Measurements from ENCODE around the gene FBXL16. TPM values are rescaled to one million over a fixed set of nuclear protein-coding genes. Genes with fewer than 3 reads are reported as not detected.

FBXL16 gene
- total RNA-seq, 2 donors from 2014 or later, result 1.3 to 1.7 TPM

DNA sequence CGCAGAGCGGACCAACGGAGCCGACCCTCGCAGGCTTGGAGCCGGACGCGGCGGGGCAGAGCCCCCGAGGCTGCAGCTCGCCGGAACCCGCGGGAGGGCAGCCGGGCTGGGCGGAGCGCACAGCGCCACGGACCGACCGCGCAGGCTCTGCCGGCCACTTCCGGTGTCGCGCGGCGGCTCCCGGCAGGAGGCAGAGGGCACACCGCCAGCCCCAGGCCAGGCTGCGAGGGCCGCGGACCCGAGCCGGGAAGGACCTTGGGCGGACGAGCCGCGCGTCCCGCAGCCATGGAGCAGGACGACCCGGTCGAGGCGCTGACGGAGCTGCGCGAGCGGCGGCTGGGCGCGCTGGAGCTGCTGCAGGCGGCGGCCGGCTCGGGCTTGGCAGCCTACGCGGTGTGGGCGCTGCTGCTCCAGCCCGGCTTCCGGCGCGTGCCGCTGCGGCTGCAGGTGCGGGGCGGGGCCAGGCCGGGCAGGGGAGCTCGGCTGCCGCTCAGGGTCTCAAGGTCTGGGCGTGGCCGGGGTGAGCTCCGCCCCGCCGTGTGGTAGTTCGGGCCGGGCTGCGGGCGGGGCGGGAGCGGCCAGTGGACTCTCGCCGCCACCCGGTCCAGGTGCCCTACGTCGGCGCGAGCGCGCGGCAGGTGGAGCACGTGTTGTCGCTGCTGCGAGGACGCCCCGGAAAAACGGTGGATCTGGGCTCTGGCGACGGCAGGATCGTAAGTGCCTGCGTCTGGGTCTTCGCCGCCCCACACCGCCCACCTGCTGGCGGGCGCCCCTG, 15.6 kb upstream of the FBXL16 start, which contains the start of gene ANTKMT:
Gene ANTKMT, plus strand, starts transcription at position 157 of the 775 bp plus-strand sequence. Its CDS starts 129 bp downstream, at position 286.
- Histone ChIP-seq H3K27ac (peak within 1 kb of the TSS; percentile 91 to 92), H3K27me3 (no peaks in the 10 kb centered on the region), H3K36me3 (no peaks in the 10 kb centered on the region), H3K4me1 (peaks cover 0 to 44% of the 10 kb centered on the region in 2 donors), H3K4me3 (peak within 1 kb of the TSS; percentile 65 to 83), H3K9me3 (no peaks in the 10 kb centered on the region)
- TF ChIP-seq CTCF (IDR thresholded peaks at IDR 0.05), result peak in 1 of 2 donors; percentile 19
- DNase-seq (ENCODE audit: low spot score), result no peak

DNA sequence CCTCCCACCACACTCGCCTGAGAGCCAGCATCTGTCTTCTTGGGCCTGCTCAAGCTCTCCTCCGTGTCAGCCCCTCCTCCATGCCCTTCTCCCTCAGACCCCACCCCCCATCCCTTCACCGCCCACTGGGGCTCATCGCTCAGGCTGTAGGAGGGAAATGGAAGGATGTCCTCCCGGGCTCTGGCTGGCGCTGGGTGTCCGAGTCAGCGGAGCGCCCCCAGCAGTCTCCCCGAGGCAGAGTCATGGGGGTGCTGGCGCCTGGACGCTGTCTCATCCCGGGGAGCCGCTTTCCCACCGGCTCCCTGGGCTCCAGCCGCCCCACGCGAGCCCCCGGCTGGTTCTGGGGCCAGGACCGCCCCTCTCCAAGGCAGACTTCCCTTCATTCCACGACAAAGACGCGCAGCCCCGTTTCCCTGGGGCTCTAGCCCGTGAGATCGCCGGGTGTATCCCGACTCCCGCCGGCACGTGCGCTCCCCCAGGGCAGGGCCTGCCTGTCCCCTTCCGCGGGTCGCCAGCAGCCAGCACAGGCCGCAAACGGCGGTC, 14.9 kb upstream of the FBXL16 start:
- peak in 1 of 2 donors; percentile 27 for TF ChIP-seq CTCF (IDR thresholded peaks at IDR 0.05)
- DNase-seq (ENCODE audit: low spot score), result no peak
- peaks cover 0 to 49% of the 10 kb centered on the region in 2 donors for H3K4me1 ChIP-seq
- no peaks in the 10 kb centered on the region for H3K36me3 ChIP-seq
- no peaks in the 10 kb centered on the region for H3K27me3 ChIP-seq
- H3K27ac ChIP-seq, result peak overlapping the region; percentile 91 to 92
- H3K4me3 ChIP-seq, result peak overlapping the region; percentile 65 to 83
- H3K9me3 ChIP-seq, result no peaks in the 10 kb centered on the region

DNA sequence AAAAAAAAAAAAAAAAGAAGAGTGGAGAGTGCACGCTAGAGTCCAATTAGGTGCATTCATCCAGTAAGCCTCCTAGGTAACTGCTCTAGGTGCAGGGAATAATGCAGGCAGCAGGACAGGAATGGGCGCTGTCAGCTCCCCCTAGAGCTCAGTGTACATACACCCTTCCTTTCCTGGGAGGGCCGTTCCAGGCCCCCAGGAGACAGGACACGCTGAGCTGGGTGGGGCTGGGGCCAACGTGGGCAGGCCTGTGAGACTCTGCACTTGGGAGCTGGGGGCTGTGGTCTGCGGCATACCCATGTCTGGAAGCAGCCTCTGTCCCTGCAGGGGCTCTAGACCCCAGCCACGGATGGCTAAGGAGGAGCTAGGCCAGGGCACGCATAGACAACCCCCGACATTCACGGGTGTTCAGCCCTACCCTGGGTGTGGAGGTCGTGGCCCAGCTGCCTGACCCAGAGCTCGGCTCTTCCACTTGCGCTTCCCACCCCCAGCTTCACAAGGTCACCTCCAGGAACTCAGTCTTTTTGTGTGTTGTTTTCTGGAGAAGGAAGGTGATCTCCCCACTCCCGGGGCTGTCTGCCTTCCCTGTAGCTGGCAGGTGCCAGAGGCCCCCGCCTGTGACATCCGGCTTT, 14.3 kb upstream of the FBXL16 start:
- TF ChIP-seq CTCF (IDR thresholded peaks at IDR 0.05), result no peak
- peaks cover 0 to 49% of the 10 kb centered on the region in 2 donors for H3K4me1 ChIP-seq
- no peaks in the 10 kb centered on the region for H3K27me3 ChIP-seq
- H3K9me3 ChIP-seq, result no peaks in the 10 kb centered on the region
- H3K36me3 ChIP-seq, result no peaks in the 10 kb centered on the region
- DNase-seq (ENCODE audit: low spot score), result no peak
- peak overlapping the region; percentile 65 to 83 for H3K4me3 ChIP-seq
- peak overlapping the region; percentile 91 to 92 for H3K27ac ChIP-seq

DNA sequence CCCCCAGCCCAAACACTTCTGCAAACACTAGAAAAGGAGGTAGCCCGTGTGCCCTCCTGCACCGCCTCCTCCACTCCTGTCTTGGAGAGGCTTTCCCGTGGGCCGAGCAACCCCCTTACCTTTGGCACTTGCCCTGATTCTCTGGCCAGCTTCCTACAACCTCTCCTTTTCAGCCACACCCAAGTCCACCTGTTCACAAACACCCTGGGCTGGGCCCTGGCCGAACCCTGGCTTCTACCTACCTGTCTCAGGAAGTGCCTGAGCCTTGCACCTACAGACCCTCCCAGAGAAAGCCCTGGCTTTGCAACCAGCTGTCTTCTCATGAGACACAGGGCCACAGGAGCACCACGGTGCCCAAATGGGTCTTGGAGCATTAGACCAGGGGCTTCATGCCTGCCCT, 13.3 kb upstream of the FBXL16 start:
- TF ChIP-seq CTCF (IDR thresholded peaks at IDR 0.05), result no peak
- no peaks in the 10 kb centered on the region for H3K36me3 ChIP-seq
- no peaks in the 10 kb centered on the region for H3K9me3 ChIP-seq
- no peak for DNase-seq (ENCODE audit: low spot score)
- no peak overlapping the region for H3K4me3 ChIP-seq
- H3K27me3 ChIP-seq, result no peaks in the 10 kb centered on the region
- no peak overlapping the region for H3K27ac ChIP-seq
- H3K4me1 ChIP-seq, result peaks cover 0 to 58% of the 10 kb centered on the region in 2 donors

DNA sequence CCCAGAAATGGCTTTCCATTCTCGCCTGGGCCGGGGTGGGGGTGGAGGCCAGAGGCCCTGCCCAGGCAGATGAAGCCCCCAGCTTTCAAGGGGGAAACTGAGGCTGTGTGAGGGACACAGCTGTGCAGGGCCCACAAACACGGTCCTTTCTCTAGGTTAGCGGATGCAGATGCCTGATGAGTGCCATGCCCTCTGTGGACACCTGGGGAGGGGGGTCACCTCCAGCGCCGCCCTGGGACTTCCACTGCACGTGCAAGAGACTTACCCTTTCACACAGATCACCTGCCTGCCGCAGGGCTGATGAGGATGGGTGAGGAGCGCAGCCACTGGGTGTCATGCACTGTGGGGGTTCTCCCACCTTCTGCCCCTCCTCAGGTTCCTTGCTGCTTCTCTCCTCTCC, 12.8 kb upstream of the FBXL16 start:
- peaks cover 0 to 58% of the 10 kb centered on the region in 2 donors for H3K4me1 ChIP-seq
- no peak overlapping the region for H3K4me3 ChIP-seq
- no peak overlapping the region for H3K27ac ChIP-seq
- H3K36me3 ChIP-seq, result no peaks in the 10 kb centered on the region
- no peak for DNase-seq (ENCODE audit: low spot score)
- no peaks in the 10 kb centered on the region for H3K9me3 ChIP-seq
- no peaks in the 10 kb centered on the region for H3K27me3 ChIP-seq
- no peak for TF ChIP-seq CTCF (IDR thresholded peaks at IDR 0.05)

All from right atrium auricular region (tissue), 2 donors.